HPDE6-E6E7 (cell line): ENCODE results near the gene MYBPC2.
"Not testable (repeated sequence)": the region's sequence is repeated elsewhere in the genome, so short reads cannot be mapped to it uniquely, and the experiment has no call there.

ENCODE experiments used
- DNase-seq: peaks from one replicate; pipeline ENCODE4 v3.0.0; 2011; ENCODE audit warnings: missing footprints; ENCODE audit errors: extremely low spot score

The MYBPC2 gene

DNA sequence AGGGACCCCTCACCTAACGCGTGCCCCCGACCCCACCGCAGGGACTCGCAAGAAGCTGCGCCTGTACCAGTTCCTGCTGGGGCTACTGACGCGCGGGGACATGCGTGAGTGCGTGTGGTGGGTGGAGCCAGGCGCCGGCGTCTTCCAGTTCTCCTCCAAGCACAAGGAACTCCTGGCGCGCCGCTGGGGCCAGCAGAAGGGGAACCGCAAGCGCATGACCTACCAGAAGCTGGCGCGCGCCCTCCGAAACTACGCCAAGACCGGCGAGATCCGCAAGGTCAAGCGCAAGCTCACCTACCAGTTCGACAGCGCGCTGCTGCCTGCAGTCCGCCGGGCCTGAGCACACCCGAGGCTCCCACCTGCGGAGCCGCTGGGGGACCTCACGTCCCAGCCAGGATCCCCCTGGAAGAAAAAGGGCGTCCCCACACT, 4.7 kb upstream of the MYBPC2 start:
- DNase-seq, result no peak

DNA sequence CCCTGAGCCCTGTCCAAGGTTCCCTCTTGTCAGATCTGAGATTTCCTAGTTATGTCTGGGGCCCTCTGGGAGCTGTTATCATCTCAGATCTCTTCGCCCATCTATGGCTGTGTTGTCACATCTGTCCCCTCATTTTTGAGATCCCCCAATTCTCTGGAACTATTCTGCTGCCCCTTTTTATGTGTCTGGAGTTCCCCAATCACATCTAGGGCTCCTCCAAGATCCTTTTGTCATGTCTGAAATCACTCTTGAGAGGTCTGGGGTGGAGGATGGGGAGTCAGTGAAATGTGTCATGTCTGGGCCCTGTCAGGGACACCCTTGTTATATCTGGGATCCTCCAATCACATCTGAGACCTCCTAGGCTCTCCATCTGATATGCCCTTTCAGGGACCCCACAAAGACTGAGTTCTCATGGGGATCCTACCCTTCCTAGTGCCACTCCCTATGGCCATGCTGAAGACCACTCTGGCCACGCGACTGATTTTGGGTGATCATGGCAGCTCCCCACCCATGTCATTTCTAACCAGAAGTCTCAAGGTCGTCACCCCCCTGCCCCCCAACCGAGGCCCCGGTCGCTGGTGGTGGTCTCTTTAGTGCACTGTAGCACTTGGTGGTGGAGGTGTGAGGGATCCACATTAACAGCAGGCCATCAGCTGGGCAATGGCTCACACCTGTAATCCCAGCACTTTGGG, 3.8 kb upstream of the MYBPC2 start:
- no peak for DNase-seq

DNA sequence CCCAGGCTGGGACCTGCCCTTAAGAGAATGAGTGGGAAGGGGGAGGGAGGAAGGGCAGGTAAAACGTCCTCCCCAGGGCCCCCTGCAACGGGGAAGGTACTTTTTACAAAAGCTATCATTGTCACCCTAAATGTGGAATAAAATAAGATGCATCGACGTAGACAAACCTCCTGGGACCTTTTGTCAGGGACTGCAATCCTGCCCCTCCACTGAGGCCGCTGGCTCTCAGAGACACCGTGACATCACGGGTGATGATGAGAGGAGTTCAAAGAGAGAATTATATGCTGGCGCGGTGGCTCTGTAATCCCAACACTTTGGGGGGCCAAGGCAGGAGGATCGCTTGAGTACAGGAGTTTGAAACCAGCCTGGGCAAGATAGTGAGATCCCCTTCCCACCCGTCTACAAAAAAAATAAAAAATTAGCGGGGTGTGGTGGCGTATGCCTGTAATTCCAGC, 1.8 kb upstream of the MYBPC2 start:
- no peak for DNase-seq

DNA sequence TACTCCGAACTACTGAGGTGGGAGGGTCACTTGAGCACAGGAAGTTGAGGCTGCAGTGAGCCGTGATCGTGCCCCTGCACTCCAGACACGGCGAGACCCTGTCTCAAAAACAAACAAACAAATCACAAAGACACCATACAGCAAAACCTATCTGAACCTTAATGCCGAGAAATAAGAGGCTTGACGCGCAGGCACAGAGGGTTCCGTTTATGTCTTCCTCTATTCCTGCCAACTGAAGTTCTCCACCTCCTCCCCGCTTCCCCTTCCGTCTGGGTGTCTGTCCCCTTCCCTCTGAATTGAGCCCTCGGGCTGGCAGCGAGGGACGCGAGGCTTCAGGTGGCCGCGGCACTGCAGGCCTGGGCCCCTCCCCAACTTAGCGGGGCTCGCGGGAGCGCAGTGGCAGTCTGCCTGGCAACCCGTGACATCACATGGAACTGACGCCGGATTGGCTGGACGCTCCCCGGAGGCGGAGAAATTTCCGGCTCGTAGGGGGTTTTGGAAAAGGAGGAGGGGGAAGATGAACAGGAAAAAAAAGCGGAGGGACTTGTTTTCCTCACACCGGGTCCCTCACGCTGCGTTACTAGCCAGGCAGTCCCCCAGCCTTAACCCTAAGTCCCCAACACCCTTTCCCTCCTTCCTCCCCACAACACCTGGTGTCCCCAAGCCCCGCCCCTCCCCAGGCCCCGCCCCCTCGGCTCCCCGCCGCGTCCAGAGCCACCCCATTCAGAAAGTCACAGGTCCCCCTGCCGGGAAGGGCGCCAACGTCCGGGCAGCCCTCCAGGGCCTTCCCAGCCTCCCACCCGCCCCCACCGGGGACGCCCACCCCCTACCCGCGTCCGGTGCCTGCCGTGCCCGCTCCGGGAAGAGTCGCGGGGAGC, 1.1 kb upstream of the MYBPC2 start:
- DNase-seq, result peak; percentile 86

DNA sequence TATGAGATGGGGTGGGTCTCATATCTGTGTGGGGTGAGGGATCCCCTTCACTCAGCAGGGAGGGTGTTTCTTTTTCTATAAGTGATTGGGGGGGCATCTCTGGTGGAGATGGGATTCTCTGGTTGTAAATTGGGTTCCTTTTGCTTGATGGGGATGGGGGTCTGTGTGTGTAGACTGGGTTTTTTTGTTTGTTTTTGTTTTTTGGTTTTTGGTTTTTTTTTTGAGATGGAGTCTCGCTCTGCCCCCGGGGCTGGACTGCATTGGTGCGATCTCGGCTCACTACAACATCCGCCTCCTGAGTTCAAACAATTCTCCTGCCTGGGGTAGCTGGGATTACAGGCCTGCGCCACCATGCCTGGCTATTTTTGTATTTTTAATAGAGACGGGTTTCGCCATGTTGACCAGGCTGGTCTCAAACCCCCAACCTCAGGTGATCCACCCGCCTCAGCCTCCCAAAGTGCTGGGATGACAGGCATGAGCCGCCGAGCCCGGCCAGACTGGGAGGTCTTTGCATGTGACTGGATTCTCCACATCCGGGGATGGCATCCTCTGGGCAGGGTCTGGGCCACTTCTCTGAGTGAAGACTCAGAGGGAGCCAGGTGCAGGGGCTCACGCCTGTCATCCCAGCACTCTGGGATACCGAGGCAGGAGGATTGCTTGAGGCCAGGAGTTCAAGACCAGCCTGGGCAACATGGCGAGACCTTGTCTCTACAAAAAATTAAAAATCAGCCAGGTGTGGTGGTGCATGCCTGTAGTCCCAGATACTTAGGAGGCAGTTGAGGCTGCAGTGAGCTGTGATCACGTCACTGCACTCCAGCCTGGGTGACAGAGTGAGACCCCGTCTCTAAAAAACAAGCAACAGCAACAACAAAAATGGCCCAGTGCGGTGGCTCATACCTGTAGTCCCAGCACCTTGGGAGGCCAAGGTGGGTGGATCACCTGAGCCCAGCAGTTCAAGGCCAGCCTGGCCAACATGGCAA, 799 bp downstream of the MYBPC2 start:
- DNase-seq, result no peak

DNA sequence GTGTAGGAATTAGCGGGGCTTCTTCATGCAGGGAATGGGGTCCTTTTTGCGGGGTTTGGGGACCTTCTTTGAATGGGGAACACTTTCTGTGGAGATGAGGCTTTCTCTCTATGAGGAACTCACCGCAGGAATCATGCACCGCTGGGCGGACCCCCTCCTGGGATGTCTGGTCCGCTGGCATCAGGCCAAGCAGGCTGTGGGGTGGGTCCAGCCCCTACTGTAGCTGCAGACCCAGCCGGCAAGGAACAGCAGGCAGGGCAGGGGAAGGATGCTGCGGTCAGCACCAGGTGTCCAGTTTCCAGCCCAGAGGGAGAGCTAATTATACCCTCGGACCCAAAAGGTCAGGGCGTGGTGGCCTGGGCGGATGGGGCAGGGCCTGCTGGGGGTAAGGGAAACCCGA, 1.8 kb downstream of the MYBPC2 start:
- no peak for DNase-seq

DNA sequence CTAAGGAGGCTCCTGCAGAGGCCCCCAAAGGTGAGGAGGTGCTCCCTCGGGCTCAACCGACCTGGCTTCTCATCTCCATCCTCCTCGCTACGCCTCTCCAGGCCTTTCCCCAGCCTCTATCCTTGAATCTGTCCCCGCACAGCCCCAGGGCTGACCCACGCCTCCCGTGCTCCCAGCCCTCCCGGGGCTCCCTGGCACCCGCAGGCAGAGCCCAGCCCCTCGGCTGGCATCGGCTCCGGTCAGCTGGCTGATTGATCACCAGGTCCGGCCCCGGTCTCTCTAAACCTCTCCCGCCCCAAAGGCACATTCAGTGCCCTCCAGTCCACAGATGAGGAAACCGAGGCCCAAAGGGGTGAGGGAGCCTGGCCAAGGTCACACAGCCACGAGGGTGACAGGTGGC, 2.5 kb downstream of the MYBPC2 start:
- no peak for DNase-seq

DNA sequence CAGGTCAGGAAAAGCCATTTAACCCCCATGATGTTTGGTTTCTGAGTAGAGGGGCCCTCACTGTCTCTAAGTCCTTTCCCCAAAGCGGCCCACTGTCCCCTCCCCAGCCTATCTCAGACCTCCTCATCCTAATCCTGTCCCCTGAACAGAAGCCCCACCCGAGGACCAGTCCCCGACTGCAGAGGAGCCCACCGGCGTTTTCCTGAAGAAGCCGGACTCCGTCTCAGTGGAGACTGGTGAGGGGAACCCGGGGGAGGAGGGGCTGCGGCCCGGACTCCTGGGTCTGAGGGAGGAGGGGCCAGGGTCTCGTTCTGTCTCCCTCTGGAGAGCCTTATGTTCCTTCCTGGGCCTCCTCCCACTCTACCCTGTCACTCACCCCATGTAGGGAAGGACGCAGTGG, 2.9 kb downstream of the MYBPC2 start:
- DNase-seq, result no peak

DNA sequence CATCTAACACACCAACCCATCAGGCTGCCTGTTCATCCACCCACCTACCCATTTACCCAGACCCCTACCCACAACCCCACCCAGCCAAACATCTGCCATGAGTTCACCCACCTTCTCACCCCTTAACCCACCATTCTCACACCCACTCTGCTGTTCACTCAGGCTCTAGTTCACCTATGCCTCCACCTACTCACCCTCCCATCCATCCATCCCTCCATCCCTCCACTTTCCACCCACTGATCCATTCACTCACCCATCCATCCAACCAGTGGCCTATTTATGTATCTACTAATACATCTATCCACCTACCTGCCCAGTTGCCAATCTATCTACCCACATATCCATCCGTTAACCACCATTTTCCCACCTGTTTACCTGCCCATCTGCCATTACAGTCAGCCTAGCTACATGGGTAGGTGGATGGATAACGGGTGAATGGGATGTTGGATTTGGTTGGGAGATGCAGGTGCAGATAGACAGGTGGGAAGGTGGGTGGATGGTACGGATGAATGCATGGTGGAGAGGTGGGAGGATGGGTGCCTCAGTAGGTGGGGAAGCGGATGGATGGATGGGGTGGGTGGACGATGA, 5.3 kb downstream of the MYBPC2 start:
- DNase-seq, result no peak

DNA sequence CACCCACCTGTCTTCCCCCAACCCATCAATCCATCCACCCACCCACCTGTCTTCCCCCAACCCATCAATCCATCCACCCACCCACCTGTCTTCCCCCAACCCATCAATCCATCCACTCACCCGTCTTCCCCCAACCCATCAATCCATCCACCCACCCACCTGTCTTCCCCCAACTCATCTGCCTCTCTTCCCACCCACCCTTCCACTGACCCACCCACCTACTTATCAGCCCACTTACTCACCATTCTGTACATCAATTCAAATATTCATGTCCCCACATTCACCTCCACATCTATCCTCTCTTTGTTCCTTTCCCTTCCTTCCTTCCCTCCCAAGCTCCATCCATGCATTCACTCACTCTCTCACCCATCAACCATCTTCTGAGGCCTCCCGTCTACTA, 6.4 kb downstream of the MYBPC2 start:
- DNase-seq, result not testable (repeated sequence)

DNA sequence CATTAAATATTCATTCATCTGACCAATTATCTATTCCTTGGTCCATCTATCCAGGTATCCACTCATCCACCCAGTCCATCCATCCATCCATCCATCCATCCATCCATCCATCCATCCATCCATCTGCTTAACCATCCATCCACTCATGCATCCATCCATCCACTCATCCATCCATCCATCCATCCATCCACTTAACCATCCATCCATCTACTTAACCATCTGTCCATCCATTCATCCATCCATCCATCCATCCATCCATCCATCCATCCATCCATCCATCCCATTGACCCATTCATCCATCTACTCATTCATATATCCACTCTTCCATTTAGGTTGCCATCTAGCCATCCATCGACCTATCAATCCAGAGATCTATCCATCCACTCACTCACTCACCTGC, 11.4 kb downstream of the MYBPC2 start:
- DNase-seq, result no peak

DNA sequence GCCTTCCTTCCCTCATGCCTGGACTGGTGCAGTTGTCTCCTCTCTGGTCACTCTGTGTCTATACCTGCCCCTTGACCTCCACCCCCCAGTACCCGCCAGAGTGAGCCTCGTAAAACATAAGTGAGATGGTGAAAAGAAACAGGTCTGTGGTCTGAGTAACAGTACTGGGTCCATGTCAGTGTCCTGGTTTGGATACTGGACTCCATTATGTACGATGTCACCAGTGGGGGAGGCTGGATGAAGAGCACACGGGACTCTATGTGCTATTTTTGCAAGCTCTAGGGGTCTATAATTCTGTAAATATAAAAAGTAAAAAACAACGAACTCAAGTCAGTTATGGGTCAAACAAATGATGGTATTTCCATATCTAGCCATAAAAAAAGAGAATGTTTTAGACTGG, 14.4 kb downstream of the MYBPC2 start:
- DNase-seq, result no peak

DNA sequence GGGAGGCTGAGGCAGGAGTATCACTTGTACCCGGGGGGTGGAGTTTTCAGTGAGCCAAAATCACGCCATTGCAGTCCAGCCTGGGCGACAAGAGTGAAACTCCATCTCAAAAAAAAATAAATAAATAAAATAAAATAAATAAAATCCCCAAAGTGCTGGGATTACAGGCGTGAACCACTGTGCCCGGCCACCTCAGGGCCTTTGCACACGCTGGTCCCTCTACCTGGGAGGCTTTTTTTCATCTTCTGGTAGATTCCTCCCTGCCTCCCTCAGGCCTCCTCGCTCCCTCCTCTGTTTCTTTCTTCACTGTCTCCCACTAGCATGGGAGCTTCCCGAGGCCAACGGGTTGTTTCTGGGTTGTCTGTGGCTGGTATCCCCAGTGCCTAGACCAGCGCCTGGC, 15.1 kb downstream of the MYBPC2 start:
- no peak for DNase-seq

DNA sequence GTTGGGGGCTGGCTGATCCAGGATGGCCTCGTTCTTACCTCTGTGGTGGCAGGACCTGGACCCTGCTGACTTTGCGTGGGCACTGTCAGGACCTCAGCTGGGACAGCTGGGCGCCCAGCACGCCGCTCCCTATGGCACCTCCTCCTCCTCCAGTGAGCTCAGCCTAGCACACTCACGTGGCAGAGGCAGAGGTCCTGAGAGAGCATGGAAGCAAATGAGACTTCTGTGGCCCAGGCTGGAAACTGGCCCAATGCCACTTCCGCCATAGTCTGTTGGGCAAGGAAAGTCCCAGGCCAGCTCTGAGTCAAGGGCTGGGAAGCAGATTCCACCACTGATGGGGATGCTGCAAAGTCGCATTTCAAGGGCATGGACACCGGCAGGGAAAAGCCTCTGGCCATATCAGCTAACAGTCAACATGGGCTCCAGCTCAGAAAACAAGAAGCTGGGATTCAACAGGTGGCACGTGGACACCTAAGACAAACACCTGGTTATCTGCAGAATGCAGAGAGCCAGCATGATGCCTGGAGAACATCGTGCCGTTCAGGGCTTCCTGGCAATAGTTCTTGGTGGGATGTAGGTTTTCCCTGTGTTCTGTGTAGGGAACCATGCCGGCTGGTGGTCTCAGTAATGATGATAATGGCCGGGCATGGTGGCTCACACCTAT, 16.7 kb downstream of the MYBPC2 start:
- DNase-seq, result no peak

DNA sequence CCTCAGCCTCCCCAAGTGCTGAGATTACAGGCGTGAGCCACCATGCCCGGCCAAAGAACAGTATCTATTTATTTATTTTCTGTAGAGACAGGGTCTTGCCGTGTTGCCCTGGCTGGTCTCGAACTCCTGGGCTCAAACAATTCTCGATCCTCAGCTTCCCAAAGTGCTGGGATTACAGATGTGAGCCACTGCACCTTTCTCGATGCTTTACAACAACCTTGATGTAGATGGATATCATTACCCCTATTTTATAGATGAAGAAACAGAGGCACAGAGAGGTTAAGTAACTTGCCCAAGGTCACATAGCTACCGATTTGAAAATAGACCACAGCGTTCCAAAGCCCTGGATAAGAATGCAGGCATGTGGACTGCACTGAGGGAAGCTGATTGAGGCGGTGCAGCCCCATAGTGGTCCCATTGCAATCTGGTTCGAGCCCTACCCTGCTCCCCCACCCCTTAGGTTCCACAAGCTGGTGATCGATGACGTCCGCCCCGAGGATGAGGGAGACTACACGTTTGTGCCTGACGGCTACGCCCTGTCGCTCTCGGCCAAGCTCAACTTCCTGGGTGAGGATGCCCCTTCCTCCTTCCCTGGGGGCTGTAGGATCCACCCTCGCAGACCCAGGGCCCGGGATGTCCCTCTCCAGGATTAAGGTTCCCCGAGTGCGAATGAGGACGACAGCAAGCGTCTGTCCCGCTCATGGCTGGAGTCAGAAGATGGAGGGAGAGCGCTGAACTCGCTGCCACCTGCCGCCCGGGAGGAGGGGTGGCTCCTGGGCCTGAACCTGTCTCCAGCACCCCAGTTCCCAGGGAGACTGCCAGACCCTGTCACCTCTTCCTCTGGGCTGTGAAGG, 17.9 kb downstream of the MYBPC2 start:
- DNase-seq, result no peak

DNA sequence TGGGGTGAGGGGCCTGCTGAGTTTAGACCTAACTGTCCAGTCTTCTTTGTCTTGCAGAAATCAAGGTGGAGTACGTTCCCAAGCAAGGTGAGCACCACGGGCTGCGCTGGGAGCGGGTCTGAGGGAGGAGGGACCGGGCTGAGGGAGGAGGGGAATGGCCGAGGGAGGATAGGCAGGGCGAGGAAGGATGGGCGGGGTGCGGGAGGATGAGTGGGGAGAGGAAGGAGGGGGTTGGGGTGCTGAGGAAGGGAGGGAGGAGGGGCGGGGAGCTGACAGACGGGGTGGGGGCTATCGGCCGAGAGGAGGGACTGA, 18.5 kb downstream of the MYBPC2 start:
- DNase-seq, result no peak

DNA sequence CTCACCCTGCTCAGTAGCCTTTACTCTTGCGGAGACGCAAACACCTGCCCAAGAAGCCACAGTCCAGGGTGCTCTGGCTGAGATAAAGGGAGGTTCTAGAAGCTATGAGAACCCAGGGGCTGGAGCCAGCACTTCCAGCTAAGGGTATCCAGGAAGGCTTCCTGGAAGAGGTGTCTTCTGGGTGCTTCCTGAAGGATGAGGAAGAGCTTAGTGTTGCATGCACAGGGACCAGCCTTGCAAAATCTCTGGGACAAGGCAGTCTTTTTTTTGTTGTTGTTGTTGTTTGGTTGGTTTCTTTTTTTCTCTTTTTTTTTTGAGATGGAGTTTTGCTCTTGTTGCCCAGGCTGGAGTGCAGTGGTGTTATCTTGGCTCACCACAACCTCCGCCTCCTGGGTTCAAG, 20.6 kb downstream of the MYBPC2 start:
- DNase-seq, result no peak

DNA sequence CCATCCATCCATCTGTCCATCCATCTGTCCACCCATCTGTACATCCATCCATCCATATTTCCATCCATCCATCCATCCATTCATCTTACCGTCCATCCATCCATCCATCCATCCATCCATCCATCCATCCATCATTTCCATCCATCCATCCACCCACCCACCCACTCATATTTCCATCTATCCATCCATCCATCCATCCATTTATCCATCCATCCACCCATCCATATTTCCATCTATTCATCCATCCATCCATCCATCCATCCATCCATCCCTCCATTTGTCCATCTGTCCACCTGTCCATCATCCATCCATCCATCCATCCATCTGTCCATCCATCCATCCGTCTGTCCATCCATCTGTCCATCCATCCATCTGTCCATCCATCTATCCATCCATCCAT, 23.3 kb downstream of the MYBPC2 start:
- no peak for DNase-seq

DNA sequence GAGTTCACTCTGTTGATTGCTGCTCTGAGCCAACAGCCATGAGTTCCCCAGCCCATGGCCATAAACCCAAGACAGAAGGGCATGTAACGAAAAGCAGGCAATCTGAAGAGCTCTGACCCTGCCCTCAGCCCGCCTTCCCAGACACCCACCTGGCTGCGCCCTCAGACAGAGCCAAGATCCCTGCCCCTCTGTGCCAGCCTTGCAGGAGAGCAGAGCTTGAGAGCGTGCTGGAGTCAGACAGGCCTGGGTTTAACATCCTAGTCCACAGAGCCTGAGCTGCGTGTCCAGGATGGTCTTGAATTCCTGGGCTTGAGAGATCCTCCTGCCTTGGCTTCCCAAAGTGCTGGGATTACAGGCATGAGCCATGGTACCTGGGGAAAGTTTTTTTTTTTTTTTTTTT, 24.6 kb downstream of the MYBPC2 start:
- no peak for DNase-seq

DNA sequence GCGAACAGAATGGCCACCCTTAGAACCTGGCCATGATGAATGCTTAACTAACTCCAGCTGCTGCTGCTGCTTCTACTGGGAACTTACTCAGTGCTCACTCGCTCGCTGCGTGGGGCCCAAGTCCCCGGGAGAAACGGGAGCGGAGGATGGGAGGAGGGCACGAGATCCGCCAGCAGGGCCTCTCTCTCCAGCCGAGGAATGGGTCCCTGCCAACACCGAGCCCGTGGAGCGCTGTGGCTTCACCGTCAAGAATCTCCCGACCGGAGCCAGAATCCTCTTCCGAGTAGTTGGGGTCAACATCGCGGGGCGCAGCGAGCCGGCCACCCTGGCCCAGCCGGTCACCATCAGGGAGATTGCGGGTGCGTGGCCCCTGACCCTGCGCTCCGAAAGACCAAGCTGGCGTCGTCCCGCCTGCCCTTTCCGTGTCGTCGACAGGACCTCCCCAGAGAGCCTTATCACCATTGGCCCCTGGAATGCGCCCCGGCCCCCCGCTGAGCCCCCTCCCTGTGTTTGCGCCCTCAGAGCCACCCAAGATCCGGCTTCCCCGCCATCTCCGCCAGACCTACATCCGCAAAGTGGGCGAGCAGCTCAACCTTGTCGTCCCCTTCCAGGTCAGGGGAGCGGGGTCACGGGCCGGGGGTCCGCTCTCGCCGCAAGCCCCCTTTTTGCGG, 25.8 kb downstream of the MYBPC2 start:
- DNase-seq, result no peak
